DMS 273 (cell line): ENCODE data around the gene ESR1.
A peak's percentile ranks its signal among the peaks of the same experiment; 100 is the strongest.
"Not testable (repeated sequence)": the region's sequence is repeated elsewhere in the genome, so short reads cannot be mapped to it uniquely, and the experiment has no call there.

ENCODE experiments used
- DNase-seq: peaks from one replicate; lab custom pipeline; 2025; ENCODE audit not compliant: unreplicated experiment; lab: John Stamatoyannopoulos, UW

The ESR1 gene

GRCh38 chr6:152124429-152125074 lies 317.1 kb downstream of the ESR1 start:
- peak; percentile 69 for DNase-seq

GRCh38 chr6:152127432-152128165 lies 320.1 kb downstream of the ESR1 start:
- no peak for DNase-seq

- DNase-seq: no peak
Observed at GRCh38 chr6:152129691-152130151, 322.2 kb downstream of the ESR1 start.

- DNase-seq: no peak
Observed at GRCh38 chr6:152130441-152130840, 323.0 kb downstream of the ESR1 start.

GRCh38 chr6:152135755-152136448 lies 328.4 kb downstream of the ESR1 start:
- DNase-seq: no peak

GRCh38 chr6:152136449-152136825 lies 329.0 kb downstream of the ESR1 start:
- DNase-seq: no peak

- DNase-seq: not testable (repeated sequence)
Observed at GRCh38 chr6:152138344-152138743, 330.9 kb downstream of the ESR1 start.

- no peak for DNase-seq
Observed at GRCh38 chr6:152142105-152142504, 334.6 kb downstream of the ESR1 start.

- no peak for DNase-seq
Observed at GRCh38 chr6:152143359-152143758, 335.9 kb downstream of the ESR1 start.

GRCh38 chr6:152146385-152146784 lies 338.9 kb downstream of the ESR1 start:
- no peak for DNase-seq

- no peak for DNase-seq
Observed at GRCh38 chr6:152147269-152147668, 339.8 kb downstream of the ESR1 start.

GRCh38 chr6:152148412-152148811 lies 340.9 kb downstream of the ESR1 start:
- DNase-seq: no peak

- peak; percentile 4 for DNase-seq
Observed at GRCh38 chr6:152150196-152150595, 342.7 kb downstream of the ESR1 start.

- DNase-seq: no peak
Observed at GRCh38 chr6:152151920-152152319, 344.4 kb downstream of the ESR1 start.

GRCh38 chr6:152154559-152155356 lies 347.3 kb downstream of the ESR1 start:
- no peak for DNase-seq

- no peak for DNase-seq
Observed at GRCh38 chr6:152155792-152156191, 348.3 kb downstream of the ESR1 start.

- DNase-seq: no peak
Observed at GRCh38 chr6:152160346-152160745, 352.9 kb downstream of the ESR1 start.

- DNase-seq: no peak
Observed at GRCh38 chr6:152161501-152161900, 354.0 kb downstream of the ESR1 start.

GRCh38 chr6:152164957-152165356 lies 357.5 kb downstream of the ESR1 start:
- DNase-seq: no peak

GRCh38 chr6:152166497-152166896 lies 359.0 kb downstream of the ESR1 start:
- no peak for DNase-seq

- DNase-seq: no peak
Observed at GRCh38 chr6:152166897-152167296, 359.4 kb downstream of the ESR1 start.
